Measurements from ENCODE around the gene ASL. TPM values are rescaled to one million over a fixed set of nuclear protein-coding genes. Genes with fewer than 3 reads are reported as not detected.
"Not testable (repeated sequence)": the region's sequence is repeated elsewhere in the genome, so short reads cannot be mapped to it uniquely, and the experiment has no call there.

The ASL gene
- polyA plus RNA-seq, 1 experiment = 20.2 TPM

GRCh38 chr7:66105263-66105748 lies 29.7 kb downstream of the ASL start:
- no peak for TF ChIP-seq CTCF (IDR thresholded peaks at IDR 0.05; ENCODE audit: low read depth, low read length)
- no peak for DNase-seq (ENCODE audit: low read depth, low spot score)
- H3K4me3 ChIP-seq (ENCODE audit: low read depth, low read length) = no peak overlapping the region
- H3K9me3 ChIP-seq (ENCODE audit: control insufficient read depth, insufficient read depth, low read length) = no peaks in the 10 kb centered on the region; the same call in 1 of the 2 replicates
- CTCF ChIA-PET = no interaction called here
- no peaks in the 10 kb centered on the region for H3K27me3 ChIP-seq (ENCODE audit: control insufficient read depth, insufficient read depth, low read length)
- H3K27ac ChIP-seq (ENCODE audit: low read depth, low read length) = no peak overlapping the region
- POLR2A ChIA-PET = no interaction called here

GRCh38 chr7:66108410-66108809 lies 32.8 kb downstream of the ASL start:
- H3K27ac ChIP-seq (ENCODE audit: low read depth, low read length); H3K9me3 ChIP-seq (ENCODE audit: control insufficient read depth, insufficient read depth, low read length); H3K27me3 ChIP-seq (ENCODE audit: control insufficient read depth, insufficient read depth, low read length); CTCF ChIA-PET; DNase-seq (ENCODE audit: low read depth, low spot score); H3K4me3 ChIP-seq (ENCODE audit: low read depth, low read length): not testable (repeated sequence)
- POLR2A ChIA-PET = interaction anchor here (1.2 kb wide), 1 partner anchor 22 kb away, joined by 3 read pairs; no protein-coding TSS in a partner anchor

GRCh38 chr7:66110856-66111255 lies 35.2 kb downstream of the ASL start:
- no peaks in the 10 kb centered on the region for H3K27me3 ChIP-seq (ENCODE audit: control insufficient read depth, insufficient read depth, low read length)
- ChIA-PET POLR2A (interaction anchor here (0.7 to 1.2 kb wide), 5 partner anchors 10 to 94 kb away, joined by 3 to 5 read pairs (median 3); partner anchors contain the start of genes ASL and TPST1), CTCF (no interaction called here)
- H3K27ac ChIP-seq (ENCODE audit: low read depth, low read length) = peak overlapping the region; percentile 77
- no peaks in the 10 kb centered on the region; the same call in 1 of the 2 replicates for H3K9me3 ChIP-seq (ENCODE audit: control insufficient read depth, insufficient read depth, low read length)
- peak; percentile 73 for DNase-seq (ENCODE audit: low read depth, low spot score)
- no peak for TF ChIP-seq CTCF (IDR thresholded peaks at IDR 0.05; ENCODE audit: low read depth, low read length)
- no peak overlapping the region for H3K4me3 ChIP-seq (ENCODE audit: low read depth, low read length)

GRCh38 chr7:66114743-66115649 lies 39.4 kb downstream of the ASL start, which contains the start of gene CRCP:
Gene CRCP (plus strand): TSS chr7:66114847. CDS start chr7:66114963, 116 bp downstream.
- peak; percentile 30 for DNase-seq (ENCODE audit: low read depth, low spot score)
- TF ChIP-seq CTCF (IDR thresholded peaks at IDR 0.05; ENCODE audit: low read depth, low read length) = peak; percentile 62
- POLR2A ChIA-PET = interaction anchor here (0.5 to 1.9 kb wide), 12 partner anchors 11 to 928 kb away, joined by 3 to 14 read pairs (median 5); partner anchors contain the start of genes ASL and KCTD7

GRCh38 chr7:66116680-66117420 lies 41.2 kb downstream of the ASL start:
- CTCF ChIA-PET = interaction anchor here (1.4 kb wide), 1 partner anchor 86 kb away, joined by 3 read pairs; no protein-coding TSS in a partner anchor
- H3K27ac ChIP-seq (ENCODE audit: low read depth, low read length); H3K4me3 ChIP-seq (ENCODE audit: low read depth, low read length); H3K27me3 ChIP-seq (ENCODE audit: control insufficient read depth, insufficient read depth, low read length); POLR2A ChIA-PET; DNase-seq (ENCODE audit: low read depth, low spot score); H3K9me3 ChIP-seq (ENCODE audit: control insufficient read depth, insufficient read depth, low read length): not testable (repeated sequence)

More at GRCh38 chr7:66114743-66115649, 39.4 kb downstream of the ASL start, which contains the start of gene CRCP:
- H3K27me3 ChIP-seq (ENCODE audit: control insufficient read depth, insufficient read depth, low read length) = no peaks in the 10 kb centered on the region
- CTCF ChIA-PET = interaction anchor here (0.5 to 1.4 kb wide), 3 partner anchors 49 to 84 kb away, joined by 3 to 5 read pairs (median 3); no protein-coding TSS in a partner anchor
- H3K4me3 ChIP-seq (ENCODE audit: low read depth, low read length) = peak within 1 kb of the TSS; percentile 85
- no peaks in the 10 kb centered on the region; the same call in 1 of the 2 replicates for H3K9me3 ChIP-seq (ENCODE audit: control insufficient read depth, insufficient read depth, low read length)
- peak within 1 kb of the TSS; percentile 87 for H3K27ac ChIP-seq (ENCODE audit: low read depth, low read length)

Data from AG04450 (cell line).